ENCODE results near the gene RBM14.
"Not testable (repeated sequence)": the region's sequence is repeated elsewhere in the genome, so short reads cannot be mapped to it uniquely, and the experiment has no call there.

RBM14 gene

DNA sequence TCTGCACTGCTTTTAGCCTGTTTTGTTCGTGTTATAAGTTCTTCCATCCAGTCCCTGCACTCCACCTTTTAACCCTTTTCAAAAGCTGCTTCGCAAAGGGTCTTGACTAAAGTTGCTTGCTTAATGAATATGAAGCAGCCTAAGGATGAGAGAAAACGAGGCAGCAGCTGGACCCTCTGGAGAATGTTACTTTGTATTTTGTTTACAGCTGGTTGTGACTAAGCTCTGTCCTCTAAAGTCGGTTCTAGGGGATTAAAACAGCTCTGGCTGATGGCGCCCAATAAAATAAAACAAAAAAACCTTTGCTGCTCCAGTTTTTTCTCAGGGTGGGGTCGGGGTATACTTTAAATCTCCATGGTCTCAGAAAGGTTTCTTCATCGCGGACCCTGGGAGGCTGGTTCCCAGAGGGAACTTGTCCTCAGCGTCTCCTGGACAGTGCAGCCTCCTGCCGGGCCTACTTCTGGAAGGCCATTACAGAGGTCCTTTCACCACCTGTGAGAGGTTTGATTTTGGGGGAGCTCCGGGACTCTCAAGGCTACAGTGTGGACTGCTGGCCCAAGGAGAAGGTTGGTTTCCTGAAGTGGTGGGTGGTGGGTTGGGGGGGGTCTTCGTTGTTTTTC, 21.2 kb downstream of the RBM14 start:
- DNase-seq, result no peak

DNA sequence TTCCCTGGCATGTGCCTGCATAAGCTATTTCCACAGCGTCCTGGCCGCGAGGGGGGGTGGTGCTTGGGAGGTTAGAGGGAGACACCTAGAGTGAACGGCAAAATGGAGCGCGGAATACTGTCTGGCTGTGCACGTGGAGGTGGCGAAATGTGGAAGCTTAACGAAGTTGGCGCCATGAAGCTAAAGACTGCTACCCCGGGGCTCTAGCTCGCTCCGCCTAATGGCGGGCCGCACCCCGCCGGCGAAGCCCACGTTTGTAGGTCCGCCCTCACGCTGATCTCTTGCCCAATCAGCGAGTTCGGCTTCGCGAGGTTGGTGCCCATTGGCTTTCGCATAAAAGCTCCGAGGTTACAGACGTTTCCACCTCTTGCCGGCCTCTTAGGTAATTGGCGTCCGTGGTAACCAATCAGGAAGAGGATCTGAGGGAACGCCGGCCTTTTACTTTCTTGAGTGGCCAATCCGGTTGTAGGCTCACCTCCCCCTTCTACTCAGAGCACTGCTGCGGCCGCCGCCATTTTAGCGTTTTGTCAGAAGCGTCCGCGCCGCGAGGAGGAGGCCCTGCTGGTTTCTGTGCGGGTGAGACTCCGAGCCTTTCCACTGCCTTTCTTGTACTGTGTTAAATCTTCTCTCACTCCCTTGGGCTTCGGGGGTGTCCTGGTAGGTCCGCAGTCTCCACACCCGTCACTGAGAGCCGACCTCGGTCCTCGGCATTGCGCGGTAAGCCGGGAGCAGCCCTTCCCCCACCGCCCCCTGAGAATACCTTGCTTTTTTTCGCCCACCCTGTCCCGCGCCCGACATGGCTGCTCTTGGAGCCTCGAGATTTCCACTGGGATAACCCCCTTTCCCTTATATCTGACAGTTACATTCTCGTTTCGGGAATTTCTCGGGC, 22.0 kb downstream of the RBM14 start, which contains the start of gene RBM4:
TSS of gene RBM4 (plus strand) at position 527 of the 889 bp plus-strand sequence. CDS start 1,009 bp downstream, outside the sequence.
- peak; percentile 96 for DNase-seq

DNA sequence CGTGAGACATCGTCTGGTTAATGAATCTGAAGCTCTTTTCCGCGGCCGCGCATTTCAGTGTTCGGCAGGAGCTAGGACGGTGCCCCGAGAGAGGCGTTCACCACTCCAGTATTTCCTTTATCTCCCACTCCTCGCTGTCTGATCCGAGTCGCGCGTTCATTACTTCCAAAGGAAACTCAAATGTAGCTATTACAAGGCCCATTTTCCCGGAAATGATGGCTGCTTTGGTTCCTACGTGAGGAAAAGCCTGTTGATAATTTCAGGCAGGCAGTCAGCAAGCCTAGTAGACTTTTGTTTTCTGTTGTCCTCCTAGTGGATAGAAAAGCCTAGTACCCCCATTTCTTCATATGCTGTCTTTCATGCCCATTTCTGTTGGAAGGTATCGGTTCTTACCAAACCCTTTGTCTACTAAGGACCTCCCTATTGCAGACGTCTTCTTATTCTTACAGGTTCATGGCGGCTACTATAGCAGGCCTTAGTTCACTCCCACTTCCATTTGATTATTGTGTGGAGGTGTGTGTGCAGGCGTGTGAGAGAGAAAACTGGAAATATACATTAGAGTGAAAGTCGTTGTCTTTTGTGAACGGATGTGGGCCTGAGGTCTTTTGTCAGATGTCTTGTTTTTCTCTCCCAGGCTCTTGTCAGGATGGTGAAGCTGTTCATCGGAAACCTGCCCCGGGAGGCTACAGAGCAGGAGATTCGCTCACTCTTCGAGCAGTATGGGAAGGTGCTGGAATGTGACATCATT, 22.8 kb downstream of the RBM14 start:
- peak; percentile 36 for DNase-seq

DNA sequence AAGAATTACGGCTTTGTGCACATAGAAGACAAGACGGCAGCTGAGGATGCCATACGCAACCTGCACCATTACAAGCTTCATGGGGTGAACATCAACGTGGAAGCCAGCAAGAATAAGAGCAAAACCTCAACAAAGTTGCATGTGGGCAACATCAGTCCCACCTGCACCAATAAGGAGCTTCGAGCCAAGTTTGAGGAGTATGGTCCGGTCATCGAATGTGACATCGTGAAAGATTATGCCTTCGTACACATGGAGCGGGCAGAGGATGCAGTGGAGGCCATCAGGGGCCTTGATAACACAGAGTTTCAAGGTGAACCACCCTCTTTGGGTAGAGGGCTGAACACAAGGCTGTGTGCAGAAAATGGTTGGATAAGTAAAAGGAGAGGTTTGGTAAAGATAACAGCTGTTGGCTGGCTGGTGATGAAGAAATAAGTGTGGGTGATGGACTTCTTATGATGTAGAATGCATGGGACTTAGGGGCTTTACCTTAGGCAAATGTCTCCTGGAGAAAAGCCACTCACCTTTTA, 23.4 kb downstream of the RBM14 start:
- not testable (repeated sequence) for DNase-seq

DNA sequence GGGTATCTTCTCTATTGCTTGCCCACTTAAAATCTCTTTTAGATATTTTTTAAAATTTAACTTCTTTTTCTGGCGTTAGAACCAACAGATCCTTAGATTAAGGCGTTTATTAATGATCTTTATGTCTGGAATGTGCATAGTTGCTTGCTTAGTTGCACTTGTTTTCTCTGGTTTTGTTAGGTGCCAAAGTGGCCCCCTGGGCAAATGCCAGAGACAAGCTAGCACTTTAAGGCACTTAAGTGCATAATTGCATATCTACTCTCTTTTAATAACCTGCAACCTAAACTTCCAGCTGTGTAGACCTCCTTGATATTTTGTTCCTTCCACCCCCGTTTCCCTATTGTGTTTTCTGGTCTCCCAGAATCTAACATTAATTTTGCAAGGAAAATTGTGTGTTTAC, 25.4 kb downstream of the RBM14 start:
- no peak for DNase-seq

DNA sequence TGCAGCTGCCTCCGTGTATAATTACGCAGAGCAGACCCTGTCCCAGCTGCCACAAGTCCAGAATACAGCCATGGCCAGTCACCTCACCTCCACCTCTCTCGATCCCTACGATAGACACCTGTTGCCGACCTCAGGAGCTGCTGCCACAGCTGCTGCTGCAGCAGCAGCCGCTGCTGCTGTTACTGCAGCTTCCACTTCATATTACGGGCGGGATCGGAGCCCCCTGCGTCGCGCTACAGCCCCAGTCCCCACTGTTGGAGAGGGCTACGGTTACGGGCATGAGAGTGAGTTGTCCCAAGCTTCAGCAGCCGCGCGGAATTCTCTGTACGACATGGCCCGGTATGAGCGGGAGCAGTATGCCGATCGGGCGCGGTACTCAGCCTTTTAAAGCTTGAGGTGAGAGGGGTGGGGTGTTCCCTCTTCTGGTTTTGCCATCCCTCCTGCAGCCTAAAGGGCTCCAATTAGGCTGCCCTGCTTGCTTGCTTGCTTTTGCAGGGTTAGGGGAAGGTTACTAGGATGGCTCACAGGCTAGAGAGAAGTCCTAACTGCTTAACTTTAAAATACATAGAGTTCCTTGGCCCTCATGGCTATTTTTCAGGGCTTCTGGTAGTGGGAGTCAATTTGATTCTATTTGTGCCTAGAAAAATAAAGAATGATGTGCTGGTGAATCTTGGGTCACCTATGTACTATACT, 27.5 kb downstream of the RBM14 start:
- no peak for DNase-seq

DNA sequence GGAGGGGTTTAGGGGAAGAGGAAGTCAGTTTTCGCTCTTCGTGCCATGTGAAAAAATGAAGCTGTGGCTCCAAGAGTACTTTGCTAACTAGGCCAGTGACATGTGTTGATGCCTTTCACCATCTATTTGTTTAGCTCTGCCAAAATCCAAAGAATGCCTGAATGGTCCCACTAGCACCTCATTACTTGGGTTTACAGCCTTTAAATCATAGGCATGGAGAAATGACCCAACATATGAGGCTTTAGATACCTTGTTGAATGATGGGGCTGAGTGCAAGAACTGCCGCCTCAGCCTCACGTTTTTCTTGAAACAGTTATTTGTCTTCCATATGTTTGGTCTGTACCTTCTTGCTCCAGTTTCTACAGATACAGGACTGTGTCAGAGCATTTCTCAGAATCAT, 30.4 kb downstream of the RBM14 start:
- no peak for DNase-seq

DNA sequence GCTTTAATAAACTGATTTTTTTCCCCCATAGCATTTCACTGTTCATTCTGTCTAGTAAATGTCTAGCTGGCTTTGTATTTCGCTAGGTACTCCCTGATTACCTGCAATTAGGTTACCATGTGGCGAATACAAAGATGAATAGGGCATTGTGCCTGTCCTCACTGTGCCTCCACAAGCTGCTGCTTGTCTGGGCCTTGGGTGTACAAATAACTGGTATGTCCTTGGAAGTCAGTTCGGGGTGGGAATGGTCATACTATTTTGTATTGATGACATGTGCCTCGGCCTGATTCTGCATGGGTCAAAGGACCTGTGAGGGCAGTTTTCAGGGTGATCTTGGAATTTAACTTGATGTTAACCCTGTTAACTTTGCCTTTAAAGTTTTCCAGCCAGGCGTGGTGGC, 33.5 kb downstream of the RBM14 start:
- DNase-seq, result no peak

DNA sequence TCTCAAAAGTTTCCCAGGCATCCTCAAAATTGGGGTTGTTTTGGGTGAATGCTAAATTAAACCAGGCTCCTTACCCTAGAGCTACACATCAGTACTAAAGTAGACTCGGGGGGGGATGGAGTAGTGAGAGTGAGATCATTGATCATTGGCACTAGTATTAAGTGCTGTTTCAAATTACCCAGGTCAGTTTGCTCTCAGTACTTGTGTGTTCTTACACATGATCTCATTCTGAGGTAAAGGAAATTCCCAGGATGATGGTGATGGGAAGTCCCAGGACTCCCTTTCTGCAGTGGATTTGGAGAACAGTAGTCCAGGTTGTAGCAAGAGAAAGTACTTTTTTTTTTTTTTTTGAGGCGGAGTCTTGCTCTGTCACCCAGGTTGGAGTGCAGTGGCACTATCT, 34.6 kb downstream of the RBM14 start:
- no peak for DNase-seq

DNA sequence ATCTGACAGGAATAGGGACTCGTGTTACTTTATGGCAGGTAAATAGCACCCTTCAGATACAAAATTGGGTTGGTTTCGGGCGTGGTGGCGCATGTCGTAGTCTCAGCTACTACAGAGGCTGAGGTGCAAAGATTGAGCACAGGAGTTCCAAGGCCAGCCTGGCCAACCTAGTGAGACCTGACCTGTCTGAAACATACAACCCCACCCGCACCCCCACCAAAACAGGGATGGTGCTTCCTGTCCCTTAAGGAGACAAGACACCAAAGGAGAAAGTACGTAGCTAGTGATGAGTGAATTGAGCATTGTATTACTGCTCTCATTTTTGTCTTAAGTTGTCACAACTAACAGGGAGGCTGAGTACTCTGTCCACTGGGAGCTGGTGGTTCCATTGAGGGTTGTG, 36.2 kb downstream of the RBM14 start:
- no peak for DNase-seq

DNA sequence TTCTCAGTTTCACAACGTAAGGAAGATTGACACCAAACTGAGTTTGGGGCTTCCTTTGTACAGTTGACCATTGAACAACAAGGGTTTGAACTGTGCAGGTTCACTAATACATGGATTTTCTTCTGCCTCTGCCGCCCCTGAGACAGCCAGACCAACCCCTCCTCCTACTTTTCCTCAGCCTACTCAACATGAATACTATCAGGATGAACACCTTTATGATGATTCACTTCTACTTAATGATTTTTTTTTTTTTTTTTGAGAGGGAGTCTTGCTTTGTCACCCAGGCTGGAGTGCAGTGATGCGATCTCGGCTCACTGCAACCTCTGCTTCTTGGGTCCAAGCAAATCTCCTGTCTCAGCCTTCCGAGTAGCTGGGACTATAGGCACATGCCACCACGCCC, 36.7 kb downstream of the RBM14 start:
- DNase-seq, result no peak

DNA sequence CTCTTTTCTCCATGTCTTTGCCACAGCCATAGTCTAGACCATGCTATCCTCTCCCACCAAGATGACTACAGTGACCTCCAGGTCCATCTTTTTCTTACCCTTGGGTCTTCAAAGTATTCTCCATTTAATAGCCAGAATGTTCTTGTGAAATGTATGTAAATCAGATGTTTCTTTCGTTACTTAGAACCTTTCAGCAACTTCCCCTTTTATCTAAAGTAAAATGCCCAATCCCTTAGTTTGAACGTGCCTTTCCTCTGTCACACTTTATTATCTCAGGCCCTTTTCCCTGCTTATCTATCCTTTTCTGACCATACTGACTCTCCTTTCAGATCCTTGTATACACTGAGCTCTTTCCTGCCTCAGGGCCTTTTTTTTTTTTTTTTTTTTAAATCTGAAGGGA, 43.3 kb downstream of the RBM14 start:
- no peak for DNase-seq

DNA sequence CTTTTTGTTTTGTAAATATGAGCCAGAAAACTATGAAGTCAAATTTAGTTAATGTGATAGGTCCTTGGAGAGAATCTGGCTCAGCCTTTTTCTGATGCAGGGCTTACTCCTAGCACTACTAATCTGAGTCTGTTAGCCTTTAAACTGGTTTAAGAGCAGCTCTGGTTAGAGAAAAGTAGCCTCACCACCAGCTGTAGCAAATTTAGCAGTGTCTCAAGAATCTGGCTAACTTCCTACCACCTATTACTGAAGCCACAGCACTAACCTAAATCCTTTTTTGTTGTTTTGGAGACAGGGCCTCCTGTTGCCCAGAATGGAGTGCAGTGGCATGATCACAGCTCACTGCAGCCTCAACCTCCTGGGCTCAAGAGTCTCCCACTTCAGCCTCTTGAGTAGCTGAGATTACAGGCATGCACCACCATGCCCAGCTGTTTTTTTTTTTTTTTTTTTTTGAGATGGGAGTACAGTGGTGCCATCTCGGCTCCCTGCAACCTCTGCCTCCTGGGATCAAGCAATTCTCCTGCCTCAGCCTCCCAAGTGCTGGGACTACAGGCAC, 47.4 kb downstream of the RBM14 start:
- no peak for DNase-seq

DNA sequence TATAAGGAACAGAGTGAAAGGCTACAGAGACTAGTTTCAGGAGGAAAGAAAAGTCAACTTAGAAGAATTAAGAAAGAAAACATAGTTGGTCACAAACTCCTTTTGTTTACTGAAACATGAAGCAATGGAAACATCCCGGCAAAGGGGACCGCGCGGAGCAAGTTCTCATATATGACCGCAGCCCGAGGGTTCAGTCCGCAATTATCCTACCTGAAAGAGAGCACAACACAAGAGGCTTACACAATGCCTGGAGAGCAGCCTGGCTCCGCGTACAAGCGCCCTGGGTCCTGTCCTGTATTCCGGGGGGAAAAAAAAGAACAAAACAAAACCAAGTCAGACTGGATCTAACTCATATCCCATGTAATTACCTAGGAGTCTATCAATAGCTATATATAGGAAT, 48.9 kb downstream of the RBM14 start:
- no peak for DNase-seq

DNA sequence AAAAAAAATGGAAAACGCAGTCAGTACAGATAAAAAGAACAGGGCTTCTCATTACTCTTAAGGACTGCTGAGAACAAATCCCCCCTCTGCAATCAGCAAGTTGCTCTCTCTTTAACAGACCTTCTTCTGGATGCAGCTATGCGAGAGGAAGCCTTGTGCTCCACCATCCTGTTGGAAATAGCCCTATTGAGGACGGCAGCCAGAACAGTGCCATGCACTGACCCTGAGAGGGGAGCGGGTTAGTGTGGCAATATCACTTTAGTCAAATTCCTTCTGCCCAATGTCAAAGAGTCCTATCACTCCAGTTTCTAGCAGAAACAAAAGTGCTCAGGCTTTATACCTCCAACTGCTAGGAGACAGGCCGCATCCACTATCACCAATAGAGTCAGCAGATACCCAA, 54.4 kb downstream of the RBM14 start:
- no peak for DNase-seq

DNA sequence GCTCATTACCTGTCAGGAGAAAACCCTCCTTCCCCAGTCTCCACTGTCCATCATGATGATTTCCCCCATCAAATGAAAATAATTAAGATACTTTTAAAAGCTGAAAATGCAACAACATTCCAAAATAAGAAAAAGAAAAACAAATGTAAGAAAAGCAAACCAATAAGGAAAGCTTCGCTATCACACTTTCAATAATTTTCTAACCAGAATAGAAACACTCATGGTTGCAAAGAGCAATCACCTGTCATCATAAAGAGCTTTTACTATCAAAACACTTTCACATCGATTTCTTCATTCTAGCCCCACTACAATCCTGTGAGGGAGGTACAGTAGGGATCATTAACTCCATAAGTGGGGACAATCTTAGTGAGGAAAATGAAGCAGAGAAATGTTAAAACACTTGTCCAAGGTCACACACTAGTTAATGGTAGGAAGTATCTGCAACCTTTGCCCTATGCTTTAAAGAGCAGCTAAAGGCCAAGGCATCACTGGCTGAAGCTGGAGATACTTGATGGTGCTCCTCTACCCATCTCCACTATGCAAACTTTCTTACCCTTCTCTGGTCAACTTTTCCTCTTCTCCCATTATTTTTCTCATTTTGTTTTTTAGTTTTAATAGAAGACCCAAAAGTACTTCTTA, 58.7 kb downstream of the RBM14 start:
- no peak for DNase-seq

DNA sequence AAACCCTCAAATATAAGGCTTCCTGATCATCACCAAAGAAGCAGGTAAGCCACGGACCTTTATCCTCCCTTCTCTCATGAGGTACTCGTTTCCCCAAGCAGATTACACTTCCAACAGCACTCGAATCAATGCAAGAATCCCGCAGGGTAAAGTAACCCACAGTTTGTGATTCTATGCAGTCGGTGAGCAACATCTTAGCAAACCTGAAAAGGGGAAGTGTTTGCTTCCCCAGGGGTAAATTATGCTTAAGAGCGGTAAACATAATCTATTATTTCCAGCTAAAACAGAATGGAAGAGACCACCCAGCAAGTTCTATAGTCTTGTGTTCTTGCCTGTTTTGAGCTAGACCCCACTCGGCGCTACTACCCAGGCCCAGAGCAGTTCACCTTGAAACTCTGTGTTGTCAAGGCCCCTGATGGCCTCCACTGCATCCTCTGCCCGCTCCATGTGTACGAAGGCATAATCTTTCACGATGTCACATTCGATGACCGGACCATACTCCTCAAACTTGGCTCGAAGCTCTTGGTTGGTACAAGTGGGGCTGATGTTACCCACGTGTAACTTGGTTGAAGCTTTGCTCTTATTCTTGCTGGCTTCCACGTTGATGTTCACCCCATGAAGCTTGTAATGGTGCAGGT, 60.0 kb downstream of the RBM14 start:
- no peak for DNase-seq
